GM21367 (cell line): Measurements from ENCODE around the gene ANKS1B.
"Not testable (repeated sequence)": the region's sequence is repeated elsewhere in the genome, so short reads cannot be mapped to it uniquely, and the experiment has no call there.

Experiments
- ATAC-seq: cut with Tn5 transposase; IDR thresholded peaks from one replicate; pipeline ENCODE4 v1.9.1; 2021; ENCODE audit not compliant: unreplicated experiment

The ANKS1B gene

DNA sequence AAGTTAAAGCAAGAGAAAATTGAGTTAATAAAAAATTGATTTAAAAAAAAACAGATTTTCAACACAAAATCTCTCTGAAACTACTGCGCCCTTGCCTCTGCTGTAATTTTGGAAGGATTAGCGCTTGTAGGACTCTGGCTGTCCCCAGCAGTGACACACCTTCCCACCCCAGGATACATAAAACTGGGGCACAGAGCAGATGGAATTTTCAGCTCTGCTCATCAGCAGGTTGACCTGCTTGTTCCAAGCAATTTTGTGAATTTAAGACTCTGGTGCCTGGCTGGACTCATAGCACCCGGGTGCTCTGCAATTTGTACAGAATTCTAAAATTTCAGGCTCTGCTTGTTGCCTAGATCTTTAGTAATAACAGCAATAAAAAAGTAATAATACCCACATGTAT lies 595.0 kb downstream of the ANKS1B start:
- no peak for ATAC-seq

DNA sequence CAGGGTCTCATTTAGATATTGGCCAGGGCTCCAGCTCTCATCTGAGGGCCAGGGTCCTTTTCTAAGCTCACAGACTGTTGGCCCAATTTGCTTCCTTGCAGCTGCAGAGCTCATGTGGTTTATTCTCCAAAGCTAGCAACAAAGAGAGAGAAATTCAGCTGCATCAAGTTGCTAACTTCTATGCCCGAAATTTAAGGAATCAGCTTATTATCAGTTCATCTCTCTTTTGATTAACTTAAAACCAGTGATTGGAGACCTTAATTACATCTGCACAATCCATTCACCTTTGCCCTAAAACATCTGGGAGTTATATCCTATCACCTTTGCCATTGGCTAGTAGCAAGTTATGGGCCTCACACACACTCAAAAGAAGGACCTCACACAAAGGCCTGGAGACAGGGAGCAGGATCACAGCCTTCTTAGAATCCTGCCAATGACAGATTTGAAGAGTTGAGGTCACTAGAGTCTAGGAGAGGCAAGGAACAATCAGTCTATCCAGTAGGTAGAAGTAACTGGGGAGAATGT lies 596.0 kb downstream of the ANKS1B start:
- no peak for ATAC-seq

DNA sequence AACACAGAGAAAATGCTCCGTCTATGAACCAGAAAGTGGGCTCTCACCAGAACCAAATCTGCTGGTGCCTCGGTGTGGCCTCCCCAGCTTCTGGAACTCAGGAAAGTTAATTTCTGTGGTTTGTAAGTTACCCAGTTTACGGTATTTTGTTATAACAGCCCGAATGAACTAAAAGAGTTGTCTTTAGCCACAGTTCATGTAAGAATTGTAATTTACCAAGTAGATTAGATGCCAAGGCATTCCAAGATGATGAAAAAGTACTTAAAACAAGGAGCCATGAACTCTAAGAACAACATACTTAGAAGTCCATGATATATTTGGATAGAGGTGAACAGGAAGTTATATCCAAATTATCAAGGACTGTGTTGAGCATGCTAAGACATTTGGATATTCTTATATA lies 597.1 kb downstream of the ANKS1B start:
- ATAC-seq: no peak

DNA sequence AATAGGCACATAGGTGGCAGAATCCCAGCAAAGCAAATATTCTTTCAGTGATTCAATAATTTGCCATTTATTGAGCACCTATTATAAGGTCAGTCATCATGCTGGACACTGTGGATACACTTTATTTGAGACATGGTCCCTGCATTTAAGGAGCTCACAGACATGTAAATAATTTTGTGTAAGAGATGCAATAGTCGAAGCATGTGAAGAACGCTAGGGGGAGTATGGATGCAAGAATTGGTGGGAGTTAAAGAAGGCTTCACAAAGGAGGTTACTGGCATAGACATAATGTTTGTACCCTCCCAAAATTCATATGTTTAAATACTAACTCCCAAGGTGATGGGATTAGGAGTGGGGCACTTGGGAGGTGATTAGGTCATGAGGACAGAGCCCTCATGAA lies 597.8 kb downstream of the ANKS1B start:
- no peak for ATAC-seq

DNA sequence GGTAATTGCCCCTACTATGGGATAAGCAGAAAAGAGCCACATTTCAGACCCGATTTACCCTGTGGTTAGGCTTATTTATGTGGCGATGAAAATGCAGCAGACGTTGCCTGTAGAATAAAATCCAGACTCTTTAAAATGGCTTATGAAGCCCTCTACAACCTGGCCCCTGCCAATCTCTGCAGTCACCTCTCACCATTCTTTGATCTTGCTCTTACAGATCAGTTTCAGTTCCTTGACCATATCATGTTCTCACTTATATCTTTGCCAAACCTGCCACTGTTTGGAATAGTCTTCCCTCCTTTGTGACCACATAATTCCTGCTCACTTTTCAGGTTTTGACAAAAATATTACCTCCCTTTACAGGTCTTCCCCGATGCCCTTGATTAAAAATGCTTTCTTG lies 601.5 kb downstream of the ANKS1B start:
- ATAC-seq: no peak

DNA sequence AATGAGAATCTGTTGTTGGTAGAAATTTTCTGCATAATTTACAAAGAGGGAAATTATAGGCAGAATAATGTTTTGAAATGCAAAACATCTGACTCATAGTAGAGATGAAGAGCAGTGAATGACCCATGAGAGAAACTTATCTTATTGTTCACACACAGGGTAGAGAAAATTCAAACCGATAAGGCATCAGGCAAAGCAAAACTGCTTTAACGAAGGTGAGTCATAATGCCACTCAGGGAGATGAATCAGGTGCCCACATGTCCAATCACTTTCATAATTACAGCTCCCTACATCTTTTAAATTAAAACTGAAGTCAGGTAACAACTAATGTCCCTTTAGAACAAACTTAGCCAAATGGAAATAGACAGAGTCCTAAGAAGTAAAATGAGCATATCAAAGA lies 602.7 kb downstream of the ANKS1B start:
- ATAC-seq: peak; percentile 79

DNA sequence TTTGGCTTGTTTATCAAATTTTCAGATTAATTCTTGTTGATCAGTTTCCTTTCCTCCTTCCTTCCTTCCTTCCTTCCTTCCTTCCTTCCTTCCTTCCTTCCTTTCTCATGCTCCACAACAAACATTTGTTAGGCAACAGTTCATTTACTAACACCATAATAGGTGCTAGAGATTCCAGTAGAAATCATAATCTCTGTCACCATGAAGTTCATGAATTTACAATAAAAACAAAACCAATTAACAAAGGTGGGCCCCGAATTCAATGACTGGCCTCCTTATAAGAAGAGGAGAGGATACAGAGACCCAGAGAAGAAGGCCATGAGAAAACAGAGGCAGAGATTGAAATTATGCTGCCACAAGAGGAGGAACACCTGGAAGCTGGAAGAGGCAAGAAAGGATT lies 604.0 kb downstream of the ANKS1B start:
- no peak for ATAC-seq

DNA sequence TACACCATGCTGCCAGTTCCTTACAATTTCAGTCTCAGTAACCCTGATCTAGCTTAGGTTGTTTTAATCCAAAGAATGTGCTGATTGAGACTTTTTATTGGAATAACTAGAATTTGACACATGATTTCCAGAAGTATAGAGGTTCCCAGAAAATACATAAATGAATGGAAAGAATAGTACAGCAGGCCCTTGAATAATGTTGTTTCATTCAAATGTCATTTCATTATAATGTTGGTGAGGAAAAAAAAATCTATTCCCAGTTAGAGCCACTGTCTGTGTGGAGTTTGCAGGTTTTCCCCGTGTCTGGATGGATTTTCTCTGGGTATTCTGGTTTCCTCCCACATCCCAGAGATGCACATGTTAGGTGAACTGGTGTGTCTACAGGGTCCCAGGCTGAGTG lies 610.7 kb downstream of the ANKS1B start:
- ATAC-seq: no peak

DNA sequence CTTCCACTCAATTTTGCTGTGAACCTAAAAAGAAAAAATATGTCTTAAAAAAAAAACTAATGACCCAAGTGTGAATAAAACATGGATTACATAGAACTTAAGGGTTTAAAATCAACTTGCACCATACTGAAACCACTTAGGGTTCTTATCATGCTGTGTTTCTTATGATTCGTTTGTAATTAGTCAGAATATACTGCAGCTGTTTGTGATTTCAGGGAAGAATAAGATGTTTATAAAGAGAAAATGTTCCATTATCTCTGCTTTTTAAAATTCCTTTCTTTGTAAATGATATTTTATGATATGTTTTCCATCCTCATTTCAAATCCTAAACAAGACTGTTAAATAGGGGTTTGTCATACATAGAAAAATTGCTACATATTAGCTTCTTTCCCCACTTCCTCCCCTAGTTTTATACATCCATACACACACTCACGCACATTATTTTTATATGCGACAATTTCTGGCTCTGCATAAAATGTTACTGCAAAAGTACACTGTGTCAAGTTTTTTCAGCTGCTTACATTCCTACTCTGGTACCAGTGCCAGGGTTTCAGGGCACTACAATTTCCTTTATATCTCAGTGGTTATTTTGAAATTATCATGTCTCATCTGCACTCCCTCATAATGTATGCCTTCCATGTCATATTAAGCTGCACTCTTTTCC lies 612.3 kb downstream of the ANKS1B start:
- ATAC-seq: no peak

DNA sequence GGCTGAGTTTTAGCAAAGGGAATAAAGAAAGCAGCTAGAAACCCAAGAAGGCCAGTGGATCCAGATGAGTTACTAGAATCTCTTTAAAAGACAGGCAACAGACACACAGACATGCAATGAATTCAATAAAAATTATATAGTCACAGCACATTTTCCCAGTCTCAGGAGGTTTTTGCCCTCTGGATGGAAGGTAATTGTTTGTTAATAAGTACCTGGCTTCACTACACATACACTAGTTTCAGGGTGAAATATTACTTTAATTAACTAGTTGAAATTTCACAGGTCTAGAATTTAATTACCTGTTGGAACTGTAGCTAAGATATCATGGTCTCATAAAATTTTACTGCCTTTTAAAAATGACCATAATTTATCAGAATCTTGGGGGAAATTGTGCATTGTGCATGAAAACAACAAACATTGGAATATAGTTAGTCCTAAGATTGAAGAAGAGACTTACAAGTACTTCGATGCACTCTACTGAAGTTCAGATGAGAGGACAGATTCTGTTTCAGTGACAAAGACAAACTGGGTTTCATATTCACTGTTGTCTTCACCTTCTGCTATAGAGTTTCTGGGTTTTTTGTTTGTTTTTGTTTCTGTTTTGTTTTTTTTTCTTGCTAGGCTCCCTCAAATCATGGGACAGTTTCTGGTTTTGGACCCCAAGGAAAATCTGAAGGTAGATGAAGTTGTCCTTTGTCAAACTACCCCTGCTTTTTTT lies 614.2 kb downstream of the ANKS1B start:
- ATAC-seq: no peak

DNA sequence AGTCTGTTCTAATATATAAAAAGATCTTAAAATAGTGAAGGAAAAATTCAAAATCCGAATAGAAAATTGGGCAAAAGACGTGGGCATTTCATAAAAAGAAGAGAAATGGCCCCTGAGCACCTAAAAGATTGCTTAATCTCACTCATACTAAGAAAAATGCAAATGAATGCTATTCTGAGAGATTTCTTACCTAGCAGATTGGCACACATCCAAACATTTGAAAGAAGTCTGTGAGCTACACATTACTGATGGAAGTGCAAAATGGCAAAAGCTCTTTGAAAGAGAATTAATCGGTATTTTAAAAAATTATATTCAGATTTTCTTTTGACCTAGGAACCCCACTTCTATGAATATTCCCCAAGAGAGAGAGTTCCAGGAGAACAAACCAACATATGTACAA lies 617.6 kb downstream of the ANKS1B start:
- ATAC-seq: no peak

DNA sequence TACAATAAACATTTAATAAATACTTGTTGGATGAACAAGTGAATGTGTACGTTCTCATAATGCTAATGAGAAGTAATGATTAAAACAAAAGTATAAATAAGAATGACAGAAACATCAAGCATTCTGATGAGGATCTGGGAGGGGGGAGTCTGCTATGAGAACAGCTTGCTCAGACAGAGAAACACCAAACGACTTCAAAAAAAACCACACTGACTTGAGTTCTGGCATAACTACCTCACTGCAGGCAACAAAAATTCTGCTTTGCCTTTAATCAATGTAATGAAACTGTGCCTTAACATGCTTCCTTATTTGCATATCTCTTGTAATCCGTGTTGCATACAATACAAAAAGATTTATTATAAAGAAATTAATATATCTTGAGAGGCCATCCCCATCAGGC lies 632.5 kb downstream of the ANKS1B start:
- ATAC-seq: no peak

DNA sequence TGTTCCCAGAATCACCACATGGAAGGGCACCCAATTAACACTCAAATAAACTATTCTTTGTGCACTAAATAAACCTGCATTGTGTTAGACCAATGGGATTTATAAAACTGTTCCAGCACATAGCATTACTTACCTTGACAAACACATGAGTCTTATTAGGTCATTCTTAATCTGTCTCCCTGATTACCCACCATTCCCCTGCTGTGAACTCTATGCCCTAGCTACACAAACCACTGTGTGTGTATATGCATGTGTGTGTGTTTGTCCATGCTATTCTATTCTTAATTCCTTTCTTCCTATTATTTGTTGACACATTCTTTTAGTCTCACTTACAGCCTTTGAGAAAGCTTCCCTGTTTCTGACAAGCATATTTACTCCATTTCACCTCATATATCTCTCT lies 640.8 kb downstream of the ANKS1B start:
- no peak for ATAC-seq

DNA sequence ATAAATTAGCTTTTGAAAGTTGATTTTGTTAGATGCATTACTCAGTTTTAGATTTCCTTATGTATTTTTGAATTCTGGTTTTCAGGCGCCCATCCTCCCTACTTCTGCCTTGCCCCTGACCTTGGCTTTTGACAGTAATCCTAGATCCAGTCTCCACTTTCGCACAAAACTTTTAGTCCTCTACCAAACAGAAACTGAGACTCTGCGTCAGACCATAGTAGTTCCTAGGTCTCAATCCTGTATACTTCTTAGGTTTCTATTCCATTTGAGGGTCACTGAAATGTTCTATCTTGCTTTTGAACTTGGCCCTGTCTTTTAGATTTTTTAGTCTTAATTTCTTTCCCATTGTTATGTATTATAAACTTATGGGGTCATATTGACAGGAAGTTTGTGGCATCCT lies 645.1 kb downstream of the ANKS1B start:
- no peak for ATAC-seq

DNA sequence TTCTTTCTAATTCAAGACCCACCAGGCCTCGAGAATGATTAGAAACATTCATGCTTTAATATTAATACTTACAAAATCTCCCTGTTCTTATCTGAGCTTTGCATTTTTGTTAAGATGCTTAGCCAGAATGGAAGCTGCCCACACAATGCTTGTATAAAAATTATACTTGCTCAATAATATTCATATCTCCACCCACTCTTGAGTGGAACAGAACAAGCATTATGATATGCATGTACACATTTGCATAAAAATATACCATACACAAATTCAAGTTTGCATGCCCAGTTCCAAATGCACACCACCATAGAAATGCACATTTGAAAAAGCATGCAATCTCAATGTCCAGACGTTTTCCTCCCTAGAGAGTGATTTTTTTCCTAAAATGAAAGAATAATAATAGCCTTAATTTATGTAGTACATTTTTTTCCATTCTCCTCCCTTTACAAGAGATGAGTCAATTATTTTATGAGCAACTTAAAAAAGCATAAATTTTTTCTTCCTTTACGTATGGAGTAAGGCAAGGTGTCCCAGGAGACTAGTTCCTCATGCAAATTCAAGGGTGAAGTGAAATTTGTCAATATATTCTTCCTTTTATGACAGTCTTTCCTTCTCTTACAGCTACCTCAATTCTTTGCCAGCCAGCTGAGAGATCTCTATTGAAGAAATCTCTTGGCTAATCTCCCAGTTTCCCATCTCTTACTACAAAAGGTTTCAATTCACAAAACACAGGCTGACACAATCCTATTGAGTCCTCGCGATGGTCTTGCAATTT lies 650.3 kb downstream of the ANKS1B start:
- ATAC-seq: no peak

DNA sequence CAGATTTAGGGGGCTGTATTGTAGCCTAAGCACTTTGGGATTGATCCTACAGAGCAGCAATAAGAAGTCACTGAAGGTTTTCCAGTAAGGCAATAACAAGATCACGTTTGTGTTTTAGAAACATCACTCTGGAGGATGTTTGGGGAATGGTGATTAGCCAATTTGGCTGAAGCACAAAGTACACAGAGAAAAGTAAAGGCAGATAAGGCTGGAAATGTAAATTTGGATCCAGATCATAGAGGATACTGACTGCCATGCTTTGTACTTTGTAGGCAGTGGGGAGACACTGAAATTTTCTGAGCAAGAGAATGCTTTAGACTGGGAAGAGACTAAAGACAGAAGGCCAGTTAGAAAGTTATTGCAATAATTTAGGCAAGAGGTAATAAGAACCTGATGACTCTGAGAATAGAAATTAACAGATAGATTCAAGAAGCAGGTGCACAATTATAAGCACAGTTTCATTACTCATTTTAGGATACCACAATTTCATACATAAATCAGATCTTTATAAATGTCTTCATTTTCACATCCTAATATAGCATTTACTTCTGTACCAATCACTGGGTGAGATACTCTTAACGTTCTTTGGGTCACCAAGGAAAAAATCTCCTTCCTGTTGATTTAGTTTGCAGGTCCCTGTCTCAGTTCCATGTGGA lies 651.7 kb downstream of the ANKS1B start:
- ATAC-seq: no peak

DNA sequence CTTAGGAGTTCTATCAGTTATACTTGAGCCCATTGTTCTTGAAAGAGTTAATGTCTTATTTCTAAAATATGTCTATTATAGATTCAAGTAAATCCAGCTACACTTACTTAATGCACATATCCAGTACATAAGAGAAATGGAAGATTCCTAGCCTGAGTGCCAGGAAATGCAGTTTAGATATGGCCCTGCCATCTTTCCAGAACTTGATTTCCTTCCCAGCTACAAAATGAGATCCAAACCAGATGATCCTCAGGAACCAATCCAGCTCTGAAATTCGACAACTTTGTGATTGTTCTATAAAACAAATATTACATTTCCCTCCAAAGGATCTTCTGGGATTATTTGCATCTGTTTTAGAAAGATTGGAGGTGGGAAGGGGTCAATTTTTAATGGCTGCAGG lies 654.5 kb downstream of the ANKS1B start:
- ATAC-seq: no peak

DNA sequence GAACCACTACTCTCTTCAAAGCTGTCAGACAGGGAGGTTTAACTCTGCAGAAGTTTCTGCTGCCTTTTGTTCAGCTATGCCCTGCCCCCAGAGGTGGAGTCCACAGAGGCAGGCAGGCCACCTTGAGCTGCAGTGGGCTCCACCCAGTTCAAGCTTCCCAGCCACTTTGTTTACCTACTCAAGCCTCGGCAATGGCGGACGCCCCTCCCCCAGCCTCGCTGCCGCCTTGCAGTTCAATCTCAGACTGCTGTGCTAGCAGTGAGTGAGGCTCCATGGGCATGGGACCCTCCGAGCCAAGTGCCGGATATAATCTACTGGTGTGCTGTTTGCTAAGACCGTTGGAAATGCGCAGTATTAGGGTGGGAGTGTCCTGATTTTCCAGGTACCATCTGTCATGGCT lies 663.5 kb downstream of the ANKS1B start:
- ATAC-seq: not testable (repeated sequence)

DNA sequence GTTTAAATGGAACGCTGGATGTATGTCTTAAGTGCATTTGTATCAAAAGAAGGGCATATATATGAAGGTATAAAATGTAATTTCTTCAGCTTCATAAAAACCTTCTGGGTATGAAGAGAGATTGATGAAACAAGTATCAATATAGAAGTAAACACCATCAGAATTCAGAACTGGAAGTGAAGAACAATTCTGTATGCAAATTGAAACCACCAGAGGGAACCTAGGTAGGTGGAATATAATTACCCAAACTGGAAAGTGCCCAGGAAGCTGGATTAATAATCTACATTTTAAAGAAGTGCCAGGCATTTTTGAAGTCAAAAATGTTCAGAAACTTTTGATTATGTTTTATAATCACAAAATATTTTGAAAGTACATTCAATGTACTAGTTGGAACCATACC lies 673.4 kb downstream of the ANKS1B start:
- no peak for ATAC-seq

DNA sequence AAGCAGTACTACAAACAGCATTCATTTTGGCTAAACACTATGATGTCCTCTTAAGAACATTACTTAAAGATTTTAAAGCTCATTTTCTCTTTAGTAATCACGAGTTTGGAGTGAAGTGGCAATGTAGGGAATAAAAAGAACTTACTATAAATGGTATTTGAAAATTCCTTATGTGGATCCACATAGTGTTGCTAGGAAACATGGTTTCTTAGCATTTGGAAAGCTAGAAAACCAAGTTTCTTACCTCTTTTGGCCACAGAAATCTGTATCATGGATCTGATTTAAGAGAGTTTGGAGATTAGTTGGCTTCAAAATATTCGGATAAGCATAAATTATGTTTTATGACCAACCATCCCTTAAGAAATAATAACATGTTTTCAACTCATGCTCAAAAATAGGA lies 674.9 kb downstream of the ANKS1B start:
- ATAC-seq: no peak

DNA sequence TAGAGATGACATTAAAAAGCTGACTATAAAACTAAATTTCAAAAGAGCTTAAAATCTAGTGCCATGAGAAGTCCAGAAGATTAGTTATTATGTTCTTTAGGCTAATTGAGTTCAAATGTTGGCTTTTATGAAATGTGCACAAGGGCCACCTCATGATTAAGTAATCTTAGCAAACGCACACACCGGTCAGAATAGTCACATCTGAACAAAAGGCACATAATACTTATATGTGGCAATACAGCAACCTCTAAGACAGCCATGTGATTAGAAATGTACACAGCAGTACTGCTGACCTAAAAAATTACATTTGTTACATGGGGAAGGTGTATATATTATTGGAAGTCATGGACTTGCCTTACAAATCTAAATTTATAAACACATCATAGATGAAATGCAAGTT lies 681.9 kb downstream of the ANKS1B start:
- ATAC-seq: no peak
